Measurements from ENCODE around the gene C15orf61. TPM values are rescaled to one million over a fixed set of nuclear protein-coding genes. Genes with fewer than 3 reads are reported as not detected.

C15orf61 gene
- polyA plus RNA-seq, 3 donors: 6.3 to 6.6 (median 6.5) TPM

DNA sequence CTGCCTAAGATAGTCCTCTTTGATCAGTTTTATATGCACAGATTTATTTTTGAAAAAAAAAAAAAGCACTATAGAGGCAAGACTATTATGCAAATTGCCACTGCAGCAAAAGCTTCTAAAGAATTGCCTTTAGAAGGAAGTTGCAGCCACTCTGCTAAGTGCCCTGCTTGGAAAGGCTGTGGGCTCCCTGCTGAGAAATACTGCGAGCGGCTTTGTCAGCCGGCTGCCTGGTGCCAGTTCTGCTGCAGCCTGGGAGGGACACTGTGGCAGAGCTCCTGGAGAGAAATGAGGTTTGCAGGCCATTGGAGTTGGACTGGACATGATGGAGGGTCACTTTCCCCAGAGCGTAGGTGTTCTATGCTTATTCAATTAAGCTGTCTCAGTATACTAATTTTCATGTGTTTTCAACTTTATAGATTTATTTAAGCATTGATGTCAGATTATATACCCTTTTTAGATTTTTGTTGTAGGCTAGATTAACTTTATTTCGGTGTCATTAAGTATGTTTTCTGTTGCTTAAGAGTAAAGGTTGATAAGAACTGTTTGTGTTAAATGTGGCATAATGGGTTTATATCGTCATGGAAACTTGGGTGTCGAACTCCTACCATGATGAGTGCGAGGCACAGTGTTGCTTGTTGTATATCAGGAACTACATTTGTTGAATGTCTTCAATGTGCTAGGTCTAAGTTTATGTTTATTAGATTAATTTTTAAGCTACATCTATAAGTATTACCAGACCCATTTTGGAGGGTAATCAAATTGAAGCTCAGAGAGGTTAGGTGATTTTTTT, 28.1 kb downstream of the C15orf61 start:
- DNase-seq (ENCODE audit: low read depth in 3 of 3, low spot score in 2 of 3): no peak

DNA sequence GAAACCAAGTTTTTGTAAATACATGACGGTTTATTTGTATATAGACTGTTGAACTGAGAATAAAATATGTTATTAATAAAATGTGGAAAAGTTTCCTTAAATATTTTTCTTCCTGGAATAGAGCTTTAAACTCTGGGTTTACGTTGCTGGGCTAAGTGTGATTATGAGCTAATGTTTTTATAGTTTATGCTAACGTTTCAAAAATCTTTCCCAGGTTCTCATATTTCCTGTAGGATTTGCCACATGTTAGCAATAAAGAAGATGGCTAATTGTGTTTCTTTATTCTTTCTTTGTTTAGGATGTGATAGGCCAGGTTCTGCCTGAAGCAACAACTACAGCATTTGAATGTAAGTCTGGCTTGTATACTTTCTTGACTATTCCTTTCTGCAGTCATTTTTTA, 28.8 kb downstream of the C15orf61 start:
- DNase-seq (ENCODE audit: low read depth in 3 of 3, low spot score in 2 of 3): no peak

- no peak for DNase-seq (ENCODE audit: low read depth in 3 of 3, low spot score in 2 of 3)
Measured at GRCh38 chr15:67550522-67550921, 29.6 kb downstream of the C15orf61 start.

GRCh38 chr15:67551207-67551743, 30.3 kb downstream of the C15orf61 start:
- no peak for DNase-seq (ENCODE audit: low read depth in 3 of 3, low spot score in 2 of 3)

- DNase-seq (ENCODE audit: low read depth in 3 of 3, low spot score in 2 of 3): no peak
Measured at GRCh38 chr15:67554580-67554979, 33.6 kb downstream of the C15orf61 start.

DNA sequence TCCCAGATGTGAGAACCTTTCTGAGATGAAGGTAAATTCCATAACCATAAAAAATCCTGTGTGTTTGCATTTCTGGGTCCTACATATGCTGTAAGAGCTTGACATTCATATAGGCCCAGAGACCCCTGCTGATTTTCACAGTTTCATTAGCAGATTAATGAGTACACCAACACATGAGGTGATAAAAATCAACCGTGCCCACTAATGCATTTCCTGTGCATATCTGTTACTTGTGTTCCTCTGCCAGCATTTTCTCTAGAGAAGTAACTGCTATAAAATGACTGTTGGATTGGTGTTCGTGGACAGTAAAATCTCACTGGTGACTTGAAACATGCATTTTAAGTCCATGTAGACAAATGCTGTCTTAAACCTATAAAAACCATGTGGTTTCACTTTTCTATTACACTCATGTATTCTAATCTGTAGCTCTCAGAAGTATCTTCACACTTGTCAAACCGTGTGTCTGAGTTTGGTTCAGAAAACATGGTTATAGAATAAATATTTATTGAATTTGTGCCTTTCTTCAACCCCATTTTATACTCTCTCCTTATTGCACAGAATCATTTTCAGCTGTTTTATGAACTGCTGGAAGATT, 36.1 kb downstream of the C15orf61 start:
- no peak for DNase-seq (ENCODE audit: low read depth in 3 of 3, low spot score in 2 of 3)

DNA sequence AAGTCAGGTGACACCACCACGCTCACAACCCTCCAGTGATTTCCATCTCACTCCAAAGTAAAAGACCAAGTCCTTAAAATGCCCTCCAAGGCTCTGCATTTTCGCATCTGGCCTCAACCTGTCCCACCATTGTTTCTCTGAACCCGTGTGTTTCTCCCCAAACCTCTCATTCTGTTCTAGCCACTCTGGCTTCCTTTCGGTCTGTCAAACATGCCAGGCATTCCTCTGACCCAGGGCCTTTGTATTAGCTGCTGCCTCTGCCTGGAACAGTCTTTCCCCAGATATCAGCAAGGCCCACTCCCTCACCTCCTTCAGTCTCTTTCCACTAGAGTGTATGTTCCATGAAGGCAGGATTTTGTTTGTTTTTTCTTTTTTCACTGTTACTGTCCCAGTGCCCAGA, 37.6 kb downstream of the C15orf61 start:
- DNase-seq (ENCODE audit: low read depth in 3 of 3, low spot score in 2 of 3): no peak

DNA sequence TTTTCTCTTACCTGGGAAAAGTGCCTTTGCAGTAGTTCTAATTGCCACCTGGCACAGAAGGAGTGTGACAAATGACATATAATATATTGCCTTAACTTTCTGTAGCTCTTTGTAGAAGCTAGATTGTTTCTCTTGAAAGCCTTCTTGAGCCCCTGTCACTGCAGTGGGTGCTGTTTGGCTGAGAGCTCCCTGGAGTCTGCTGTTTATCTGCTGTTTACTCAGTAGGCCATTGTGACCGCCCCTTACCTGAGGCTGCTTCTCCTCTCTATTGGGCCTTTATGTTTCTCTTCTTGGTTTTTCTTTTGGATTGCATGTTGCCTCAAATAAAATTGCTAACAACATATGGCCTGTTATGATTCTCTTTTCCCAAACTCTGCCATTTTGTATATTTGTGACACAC, 38.2 kb downstream of the C15orf61 start:
- DNase-seq (ENCODE audit: low read depth in 3 of 3, low spot score in 2 of 3): no peak

GRCh38 chr15:67559576-67559975, 38.6 kb downstream of the C15orf61 start:
- DNase-seq (ENCODE audit: low read depth in 3 of 3, low spot score in 2 of 3): no peak

DNA sequence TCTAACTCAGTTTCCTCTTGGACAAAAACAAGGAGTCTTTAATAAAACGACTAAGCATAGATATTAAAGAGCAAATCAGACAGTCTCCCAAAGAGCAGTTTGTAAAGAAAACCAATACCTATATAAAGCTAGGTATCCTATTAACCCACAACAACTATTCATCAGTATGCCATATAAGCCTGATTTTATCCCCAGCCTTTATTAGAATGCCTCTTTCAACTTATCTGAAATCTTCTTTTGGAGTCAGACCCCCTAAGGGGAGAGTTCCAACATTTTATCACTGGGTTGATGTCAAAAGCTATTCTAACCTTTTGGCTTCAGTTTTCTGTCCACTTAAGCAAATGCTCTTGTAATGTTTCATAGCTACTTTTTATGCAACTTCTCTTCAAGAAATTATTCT, 39.4 kb downstream of the C15orf61 start:
- no peak for DNase-seq (ENCODE audit: low read depth in 3 of 3, low spot score in 2 of 3)

GRCh38 chr15:67563092-67563491, 42.2 kb downstream of the C15orf61 start:
- DNase-seq (ENCODE audit: low read depth in 3 of 3, low spot score in 2 of 3): no peak

- no peak for DNase-seq (ENCODE audit: low read depth in 3 of 3, low spot score in 2 of 3)
Measured at GRCh38 chr15:67564021-67564967, 43.4 kb downstream of the C15orf61 start.

GRCh38 chr15:67564968-67565345, 44.0 kb downstream of the C15orf61 start:
- DNase-seq (ENCODE audit: low read depth in 3 of 3, low spot score in 2 of 3): no peak

GRCh38 chr15:67569668-67570067, 48.7 kb downstream of the C15orf61 start:
- DNase-seq (ENCODE audit: low read depth in 3 of 3, low spot score in 2 of 3): no peak

- DNase-seq (ENCODE audit: low read depth in 3 of 3, low spot score in 2 of 3): no peak
Measured at GRCh38 chr15:67570875-67571647, 50.1 kb downstream of the C15orf61 start.

GRCh38 chr15:67571648-67572415, 50.9 kb downstream of the C15orf61 start:
- no peak for DNase-seq (ENCODE audit: low read depth in 3 of 3, low spot score in 2 of 3)

DNA sequence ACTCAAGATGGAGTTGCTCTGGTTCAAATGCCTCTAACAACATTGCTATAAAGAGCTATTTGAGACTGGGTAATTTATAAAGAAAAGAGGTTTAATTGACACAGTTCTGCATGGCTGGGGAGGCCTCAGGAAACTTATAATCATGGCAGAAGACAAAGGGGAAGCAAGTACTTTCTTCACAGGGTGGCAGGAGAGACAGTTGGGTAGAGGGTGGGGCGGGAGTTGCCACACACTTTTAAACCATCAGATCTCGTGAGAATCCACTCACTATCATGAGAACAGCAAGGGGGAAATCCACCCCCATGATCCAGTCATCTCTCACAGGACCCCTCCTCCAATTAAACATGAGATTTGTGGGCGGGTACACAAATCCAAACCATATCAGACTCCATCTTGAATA, 52.3 kb downstream of the C15orf61 start:
- DNase-seq (ENCODE audit: low read depth in 3 of 3, low spot score in 2 of 3): no peak

- no peak for DNase-seq (ENCODE audit: low read depth in 3 of 3, low spot score in 2 of 3)
Measured at GRCh38 chr15:67575039-67575502, 54.1 kb downstream of the C15orf61 start.

- no peak for DNase-seq (ENCODE audit: low read depth in 3 of 3, low spot score in 2 of 3)
Measured at GRCh38 chr15:67578020-67578600, 57.2 kb downstream of the C15orf61 start.

Measured in right renal cortex interstitium (tissue), 3 donors.